GM12892 (cell line): Measurements from ENCODE around the gene GPSM3.

Experiments
- POLR2AphosphoS5 ChIP-seq: IDR thresholded peaks from 2 replicates; pipeline ENCODE4 v1.6.1; 2011; ENCODE audit warnings: low read depth, low read length, control low read depth
- TAF1 ChIP-seq: IDR thresholded peaks from 2 replicates; pipeline ENCODE4 v1.6.1; 2011; ENCODE audit warnings: low read depth, mild to moderate bottlenecking, control low read depth, low read length, borderline replicate concordance

DNA sequence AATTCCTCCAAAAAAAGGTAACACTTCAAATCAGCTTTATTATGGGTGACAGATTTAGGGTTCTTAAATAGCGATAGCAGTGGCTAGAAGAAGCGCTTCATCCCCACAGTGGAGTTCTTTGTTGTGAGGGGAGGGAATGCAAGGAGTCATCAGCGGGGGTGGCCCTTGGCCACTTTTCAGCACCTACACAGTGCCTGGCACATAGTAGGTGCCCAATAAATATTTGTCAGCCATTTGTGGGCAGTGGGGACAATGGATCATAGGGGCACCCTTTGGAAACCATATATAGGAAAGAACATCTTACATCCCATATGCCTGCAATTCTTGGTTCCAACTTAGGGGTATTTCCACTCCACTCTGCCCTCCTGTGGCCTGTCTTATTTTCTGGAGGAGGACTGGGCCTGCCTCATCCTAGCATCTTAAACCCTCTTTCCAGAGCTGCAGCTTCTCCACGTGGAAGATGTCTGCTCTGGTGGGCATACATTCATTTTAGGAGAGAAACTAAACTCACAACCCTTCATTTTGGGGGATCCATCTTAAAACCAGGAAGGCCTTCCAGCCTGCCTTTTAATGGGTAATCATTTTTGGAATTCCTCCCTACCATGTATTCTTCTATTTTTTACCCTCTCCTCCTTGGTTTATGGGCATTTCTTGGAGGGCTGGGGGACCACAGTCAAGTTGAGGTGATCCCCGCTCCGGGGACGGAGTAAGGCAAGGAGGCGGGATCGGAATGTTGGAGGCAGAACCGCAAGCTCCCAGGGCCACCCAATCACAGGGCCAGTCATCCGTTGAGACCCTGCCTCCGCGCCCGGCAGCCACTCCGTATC lies 2.6 kb upstream of the GPSM3 start:
- TF ChIP-seq TAF1 (no peak), POLR2AphosphoS5 (no peak)
